ENCODE measurements around the gene KPTN.

Gene KPTN

GRCh38 chr19:47464675-47465419 is 19.2 kb downstream of the KPTN start:
- DNase-seq: no peak

- no peak for DNase-seq
These were observed 22.1 kb downstream of the KPTN start for GRCh38 chr19:47461876-47462275.

GRCh38 chr19:47459477-47459876 is 24.5 kb downstream of the KPTN start:
- DNase-seq: no peak

GRCh38 chr19:47458672-47459071 is 25.3 kb downstream of the KPTN start:
- no peak for DNase-seq

- no peak for DNase-seq
These were observed 27.1 kb downstream of the KPTN start for GRCh38 chr19:47456721-47457474.

- no peak for DNase-seq
These were observed 33.5 kb downstream of the KPTN start for GRCh38 chr19:47450478-47450877.

- DNase-seq: no peak
These were observed 35.7 kb downstream of the KPTN start for GRCh38 chr19:47448360-47448727.

GRCh38 chr19:47447470-47448359 is 36.3 kb downstream of the KPTN start:
- peak; percentile 51 to 53 for DNase-seq

- DNase-seq: no peak
These were observed 37.2 kb downstream of the KPTN start for GRCh38 chr19:47446534-47447469.

- DNase-seq: peak; percentile 64 to 74
These were observed 38.0 kb downstream of the KPTN start for GRCh38 chr19:47445937-47446402.

- DNase-seq: no peak
These were observed 38.5 kb downstream of the KPTN start for GRCh38 chr19:47445527-47445926.

- peak; percentile 12 to 45 for DNase-seq
These were observed 39.6 kb downstream of the KPTN start for GRCh38 chr19:47444388-47444821.

GRCh38 chr19:47443331-47443730 is 40.7 kb downstream of the KPTN start:
- DNase-seq: no peak

- DNase-seq: no peak
These were observed 45.2 kb downstream of the KPTN start for GRCh38 chr19:47438793-47439220.

GRCh38 chr19:47437500-47437899 is 46.5 kb downstream of the KPTN start:
- DNase-seq: no peak

GRCh38 chr19:47436712-47437401 is 47.2 kb downstream of the KPTN start:
- DNase-seq: peak; percentile 80 to 82

- DNase-seq: no peak
These were observed 48.1 kb downstream of the KPTN start for GRCh38 chr19:47435883-47436417.

- DNase-seq: peak in 1 of 2 donors; percentile 35
These were observed 48.8 kb downstream of the KPTN start for GRCh38 chr19:47435196-47435595.

GRCh38 chr19:47434088-47434487 is 49.9 kb downstream of the KPTN start:
- no peak for DNase-seq

- no peak for DNase-seq
These were observed 50.9 kb downstream of the KPTN start for GRCh38 chr19:47433121-47433520.

- no peak for DNase-seq
These were observed 51.5 kb downstream of the KPTN start for GRCh38 chr19:47432499-47432898.

Measured in CD4-positive, alpha-beta T cell treated with Interleukin-4 for 1 hour (primary cell).